ENCODE data around the gene INA. TPM values are rescaled to one million over a fixed set of nuclear protein-coding genes. Genes with fewer than 3 reads are reported as not detected.

The INA gene
- total and polyA plus RNA-seq, 2 donors (not counting 3 experiments of a cell fraction or from before 2014, with no cell fraction given) = 0.25 to 0.40 TPM

DNA sequence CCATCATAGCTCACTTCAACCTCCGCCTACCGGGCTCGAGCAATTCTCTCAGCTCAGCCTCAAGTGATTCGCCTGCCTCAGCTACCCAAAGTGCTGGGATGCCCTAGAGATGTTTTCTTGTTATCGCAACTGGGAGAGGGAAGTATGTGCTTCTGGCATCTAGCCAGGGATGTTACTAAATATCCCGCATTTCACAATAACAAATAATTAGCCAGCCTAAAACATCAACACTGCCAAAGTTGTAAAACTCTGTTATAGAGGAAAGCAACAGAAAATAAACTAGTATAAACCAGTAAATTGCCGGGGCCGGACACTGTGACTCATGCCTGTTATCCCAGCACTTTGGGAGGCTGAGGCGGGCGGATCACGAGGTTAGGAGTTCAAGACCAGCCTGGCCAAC lies 7.2 kb downstream of the INA start:
- BruUV-seq (replicated peaks) = no TSS peak
- Histone ChIP-seq H3K4me2 (ENCODE audit: insufficient read depth, low read length) (no peak overlapping the region), H3K4me1 (ENCODE audit: control insufficient read depth, extremely low read depth, insufficient read depth, low read length) (no peaks in the 10 kb centered on the region), H3K36me3 (ENCODE audit: control insufficient read depth in 2 of 2, extremely low read depth in 1 of 2, insufficient read depth in 2 of 2, low read length in 2 of 2) (no peaks in the 10 kb centered on the region), H2AFZ (ENCODE audit: low read depth, low read length) (no peak overlapping the region), H3K27me3 (ENCODE audit: control insufficient read depth in 2 of 2, insufficient read depth in 2 of 2, low read length in 2 of 2) (peaks cover 17 to 27% of the 10 kb centered on the region in 2 experiments), H3K9me3 (replicated peaks; ENCODE audit: control insufficient read depth, insufficient read depth, low read length) (no peaks in the 10 kb centered on the region), H3K79me2 (ENCODE audit: control insufficient read depth, insufficient read depth, low read length) (no peaks in the 10 kb centered on the region), H4K20me1 (replicated peaks; ENCODE audit: control insufficient read depth, extremely low read depth, insufficient read depth, low read length) (no peaks in the 10 kb centered on the region), H3K27ac (ENCODE audit: insufficient read depth, low read depth, low read length) (no peak overlapping the region), H3K4me3 (replicated peaks in 1 of 3; ENCODE audit: insufficient read depth in 1 of 3, low read depth in 1 of 3, low read length in 3 of 3) (no peak overlapping the region), H3K9me1 (replicated peaks; ENCODE audit: control insufficient read depth, extremely low read depth, insufficient read depth, low read length) (no peaks in the 10 kb centered on the region), H3K9ac (replicated peaks; ENCODE audit: extremely low read depth, insufficient read depth, low read length) (no peak overlapping the region)
- dilution Hi-C loops (cut with MboI; ENCODE audit: extremely low pct_ligation_motif_present, low sequenced_read_pairs) = no loop called here
- FAIRE-seq = no peak
- TF ChIP-seq EZH2 (IDR thresholded peaks at IDR 0.05; ENCODE audit: borderline replicate concordance, low read depth, low read length, severe bottlenecking) = no peak
- TF ChIP-seq MYC (IDR thresholded peaks at IDR 0.05; ENCODE audit: low read depth, low read length) = no peak
- TF ChIP-seq POLR2AphosphoS5 (IDR thresholded peaks at IDR 0.05; ENCODE audit: insufficient read depth, low read depth, low read length) = no peak
- TF ChIP-seq, protein P1, sequence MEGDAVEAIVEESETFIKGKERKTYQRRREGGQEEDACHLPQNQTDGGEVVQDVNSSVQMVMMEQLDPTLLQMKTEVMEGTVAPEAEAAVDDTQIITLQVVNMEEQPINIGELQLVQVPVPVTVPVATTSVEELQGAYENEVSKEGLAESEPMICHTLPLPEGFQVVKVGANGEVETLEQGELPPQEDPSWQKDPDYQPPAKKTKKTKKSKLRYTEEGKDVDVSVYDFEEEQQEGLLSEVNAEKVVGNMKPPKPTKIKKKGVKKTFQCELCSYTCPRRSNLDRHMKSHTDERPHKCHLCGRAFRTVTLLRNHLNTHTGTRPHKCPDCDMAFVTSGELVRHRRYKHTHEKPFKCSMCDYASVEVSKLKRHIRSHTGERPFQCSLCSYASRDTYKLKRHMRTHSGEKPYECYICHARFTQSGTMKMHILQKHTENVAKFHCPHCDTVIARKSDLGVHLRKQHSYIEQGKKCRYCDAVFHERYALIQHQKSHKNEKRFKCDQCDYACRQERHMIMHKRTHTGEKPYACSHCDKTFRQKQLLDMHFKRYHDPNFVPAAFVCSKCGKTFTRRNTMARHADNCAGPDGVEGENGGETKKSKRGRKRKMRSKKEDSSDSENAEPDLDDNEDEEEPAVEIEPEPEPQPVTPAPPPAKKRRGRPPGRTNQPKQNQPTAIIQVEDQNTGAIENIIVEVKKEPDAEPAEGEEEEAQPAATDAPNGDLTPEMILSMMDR (IDR thresholded peaks at IDR 0.05; ENCODE audit: extremely low read depth in 1 of 2, insufficient read depth in 1 of 2, low read depth in 1 of 2, low read length in 2 of 2) = no peak
- no peak for TF ChIP-seq FOS (IDR thresholded peaks at IDR 0.05; ENCODE audit: borderline replicate concordance, insufficient read depth, low read length)
- no peak for TF ChIP-seq POLR2A (IDR thresholded peaks at IDR 0.05; ENCODE audit: low read depth, low read length)
- TF ChIP-seq, protein P2, sequence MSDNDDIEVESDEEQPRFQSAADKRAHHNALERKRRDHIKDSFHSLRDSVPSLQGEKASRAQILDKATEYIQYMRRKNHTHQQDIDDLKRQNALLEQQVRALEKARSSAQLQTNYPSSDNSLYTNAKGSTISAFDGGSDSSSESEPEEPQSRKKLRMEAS (IDR thresholded peaks at IDR 0.05; ENCODE audit: insufficient read depth, insufficient read length) = no peak
- TF ChIP-seq JUN (IDR thresholded peaks at IDR 0.05; ENCODE audit: borderline replicate concordance, insufficient read depth, insufficient read length, low read depth) = no peak
- no peak for TF ChIP-seq GATA2 (IDR thresholded peaks at IDR 0.05; ENCODE audit: insufficient read depth, insufficient read length, low read depth, low read length)
- intact Hi-C loops (cut with micrococcal nuclease) = no loop called here
- no peak for DNase-seq (ENCODE audit: low read depth, low spot score)
- POLR2A ChIA-PET = no interaction called here
- CTCF ChIA-PET = no interaction called here
